ENCODE results near the gene NFATC3.
"Not testable (repeated sequence)": the region's sequence is repeated elsewhere in the genome, so short reads cannot be mapped to it uniquely, and the experiment has no call there.

The NFATC3 gene

GRCh38 chr16:68089067-68089466, 3.9 kb downstream of the NFATC3 start:
- DNase-seq (ENCODE audit: low read depth) = no peak

DNA sequence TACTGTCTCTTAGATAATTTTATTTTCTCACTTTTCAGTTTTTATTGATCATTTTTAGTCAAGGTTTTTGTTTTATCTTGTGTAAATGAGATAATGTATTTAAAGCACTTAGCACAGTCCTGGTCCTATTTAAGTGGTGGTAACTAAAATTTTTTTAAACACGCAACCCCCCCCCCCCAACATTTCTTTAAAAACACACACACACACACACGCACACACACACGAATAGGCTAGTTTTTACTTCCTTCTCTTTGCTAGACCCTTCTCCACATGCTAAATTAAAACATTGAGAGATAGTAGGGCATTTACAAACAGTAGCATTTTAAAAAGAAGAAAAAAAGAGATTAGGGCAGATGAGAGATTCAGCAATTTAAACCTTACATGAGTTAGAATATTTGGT, 5.0 kb downstream of the NFATC3 start:
- DNase-seq (ENCODE audit: low read depth) = no peak

DNA sequence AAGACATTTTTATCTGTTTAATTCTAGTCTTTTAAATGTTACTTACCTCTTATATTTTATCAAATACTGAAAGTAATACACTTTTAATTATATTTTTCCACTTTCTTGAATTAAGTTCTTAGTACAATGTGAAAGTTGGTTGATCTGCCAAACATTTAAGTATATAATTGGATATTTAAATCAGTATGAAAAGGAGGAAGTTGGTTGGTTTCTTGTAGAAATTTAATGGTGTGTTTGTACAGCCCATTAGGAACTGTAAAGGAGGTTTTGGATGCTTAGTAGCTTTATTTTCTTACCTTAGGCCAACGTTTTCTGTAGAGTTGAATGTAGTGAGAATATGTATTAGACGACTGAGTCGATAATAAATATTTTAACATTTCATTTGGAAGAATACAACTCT, 5.4 kb downstream of the NFATC3 start:
- DNase-seq (ENCODE audit: low read depth) = no peak

GRCh38 chr16:68091380-68092261, 6.5 kb downstream of the NFATC3 start:
- no peak for DNase-seq (ENCODE audit: low read depth)

DNA sequence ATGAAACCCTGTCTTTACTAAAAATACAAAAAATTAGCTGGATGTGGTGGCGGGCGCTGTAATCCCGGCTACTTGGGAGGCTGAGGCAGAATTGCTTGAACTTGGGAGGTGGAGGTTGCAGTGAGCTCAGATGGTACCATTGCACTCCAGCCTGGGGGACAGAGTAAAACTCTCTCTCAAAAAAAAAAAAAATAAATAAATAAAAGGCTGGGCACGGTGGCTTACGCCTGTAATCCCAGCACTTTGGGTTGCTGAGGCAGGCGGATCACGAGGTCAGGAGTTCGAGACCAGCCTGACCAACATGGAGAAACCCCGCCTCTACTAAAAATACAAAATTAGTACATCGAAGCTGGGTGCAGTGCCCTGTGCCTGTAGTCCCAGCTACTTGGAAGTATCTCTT, 7.1 kb downstream of the NFATC3 start:
- not testable (repeated sequence) for DNase-seq (ENCODE audit: low read depth)

DNA sequence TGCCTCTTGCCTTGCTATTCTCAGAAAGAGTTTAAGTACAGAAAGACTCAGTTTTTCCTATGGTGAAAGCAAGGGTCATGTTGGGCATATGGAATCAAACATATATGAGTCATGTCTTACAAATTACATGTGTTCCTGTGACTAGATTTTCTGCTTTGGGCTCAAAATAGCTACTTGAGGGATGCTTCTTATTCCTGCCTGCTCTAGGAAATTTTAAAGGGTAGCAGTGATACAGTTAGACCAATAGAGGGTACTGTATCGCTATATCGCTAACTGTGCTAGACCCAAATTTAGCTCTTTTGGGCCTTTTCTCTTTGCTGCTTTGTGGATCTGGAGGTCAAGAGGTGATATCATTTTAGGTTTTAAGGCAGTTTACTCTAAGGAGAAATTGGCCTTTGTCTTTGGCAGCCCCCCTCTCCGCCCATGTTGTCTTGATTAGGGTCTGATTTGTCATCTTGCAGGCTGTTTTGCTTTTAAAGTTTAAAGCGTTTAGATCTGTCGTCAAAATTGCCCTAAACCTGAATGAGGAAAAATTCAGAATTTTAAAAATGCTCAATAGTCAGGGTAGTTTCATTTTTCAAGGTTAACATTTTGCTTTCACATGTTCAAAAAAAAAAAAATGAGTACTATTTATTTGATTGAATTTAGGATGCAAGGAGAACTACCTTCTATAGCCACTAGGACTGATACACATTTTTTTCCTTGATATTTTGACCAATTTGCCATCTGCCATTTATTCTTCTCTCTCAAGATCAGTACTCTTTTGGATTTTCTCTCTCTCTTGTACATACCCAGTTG, 8.8 kb downstream of the NFATC3 start:
- DNase-seq (ENCODE audit: low read depth) = no peak

DNA sequence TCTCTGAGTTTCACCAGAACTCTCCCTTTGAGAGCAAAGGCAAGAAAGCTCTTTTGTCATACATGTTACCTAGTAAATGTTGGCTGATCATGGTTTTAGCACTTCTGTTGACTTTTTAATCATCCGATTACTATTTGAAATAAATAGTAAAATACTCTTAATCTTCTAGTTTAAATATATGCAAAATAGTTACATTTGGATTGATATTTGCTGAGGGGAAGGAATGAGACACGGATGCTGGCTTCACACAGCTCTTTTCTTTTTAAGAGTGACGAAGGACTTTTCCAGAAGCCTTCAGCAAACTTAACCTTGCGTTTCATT, 9.4 kb downstream of the NFATC3 start:
- no peak for DNase-seq (ENCODE audit: low read depth)

DNA sequence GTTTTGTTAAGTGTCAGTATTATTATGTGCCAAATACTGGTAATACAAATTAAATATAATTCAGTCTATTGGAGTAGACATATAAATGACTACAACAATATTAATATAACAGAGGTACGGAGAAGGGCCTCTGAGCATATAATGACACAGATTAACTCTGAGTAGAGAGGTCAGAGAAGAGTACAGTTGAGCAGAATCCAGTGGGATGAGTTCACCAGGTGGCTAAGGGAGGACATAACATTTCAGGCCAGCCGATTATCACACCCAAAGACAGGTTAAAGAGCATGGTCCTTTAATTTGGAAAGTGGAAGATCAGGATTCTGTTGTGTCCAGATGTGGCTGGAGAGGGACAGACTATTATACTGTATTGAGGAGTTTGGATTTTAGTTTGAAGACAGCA, 11.3 kb downstream of the NFATC3 start:
- no peak for DNase-seq (ENCODE audit: low read depth)

GRCh38 chr16:68097088-68097487, 11.9 kb downstream of the NFATC3 start:
- no peak for DNase-seq (ENCODE audit: low read depth)

DNA sequence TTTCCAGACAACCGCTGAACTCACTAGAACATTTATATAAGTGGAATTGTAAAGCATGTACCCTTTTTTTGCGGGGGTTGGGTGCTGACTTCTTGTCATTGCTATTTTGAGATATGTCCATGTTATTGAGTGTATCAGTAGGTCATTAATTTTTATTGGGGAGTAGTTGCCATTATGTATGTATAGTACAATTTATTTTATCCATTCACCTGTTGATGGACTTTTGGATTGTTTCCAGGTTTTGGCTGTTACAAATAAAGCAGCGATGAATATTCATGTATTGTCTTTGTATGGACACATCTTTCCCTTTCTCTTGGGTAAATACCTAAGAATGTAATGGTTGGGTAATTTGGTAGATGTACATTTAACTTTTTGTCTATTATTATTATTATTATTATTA, 12.7 kb downstream of the NFATC3 start:
- no peak for DNase-seq (ENCODE audit: low read depth)

GRCh38 chr16:68100488-68100887, 15.3 kb downstream of the NFATC3 start:
- DNase-seq (ENCODE audit: low read depth) = no peak

- no peak for DNase-seq (ENCODE audit: low read depth)
Measured at GRCh38 chr16:68105611-68106010, 20.4 kb downstream of the NFATC3 start.

GRCh38 chr16:68107230-68107928, 22.2 kb downstream of the NFATC3 start:
- not testable (repeated sequence) for DNase-seq (ENCODE audit: low read depth)

GRCh38 chr16:68109156-68109555, 24.0 kb downstream of the NFATC3 start:
- DNase-seq (ENCODE audit: low read depth) = not testable (repeated sequence)

GRCh38 chr16:68110611-68111010, 25.4 kb downstream of the NFATC3 start:
- DNase-seq (ENCODE audit: low read depth) = not testable (repeated sequence)

- no peak for DNase-seq (ENCODE audit: low read depth)
Measured at GRCh38 chr16:68111379-68111778, 26.2 kb downstream of the NFATC3 start.

GRCh38 chr16:68113059-68113761, 28.0 kb downstream of the NFATC3 start:
- DNase-seq (ENCODE audit: low read depth) = no peak

- no peak for DNase-seq (ENCODE audit: low read depth)
Measured at GRCh38 chr16:68113765-68114240, 28.6 kb downstream of the NFATC3 start.

- DNase-seq (ENCODE audit: low read depth) = not testable (repeated sequence)
Measured at GRCh38 chr16:68114939-68115338, 29.8 kb downstream of the NFATC3 start.

DNA sequence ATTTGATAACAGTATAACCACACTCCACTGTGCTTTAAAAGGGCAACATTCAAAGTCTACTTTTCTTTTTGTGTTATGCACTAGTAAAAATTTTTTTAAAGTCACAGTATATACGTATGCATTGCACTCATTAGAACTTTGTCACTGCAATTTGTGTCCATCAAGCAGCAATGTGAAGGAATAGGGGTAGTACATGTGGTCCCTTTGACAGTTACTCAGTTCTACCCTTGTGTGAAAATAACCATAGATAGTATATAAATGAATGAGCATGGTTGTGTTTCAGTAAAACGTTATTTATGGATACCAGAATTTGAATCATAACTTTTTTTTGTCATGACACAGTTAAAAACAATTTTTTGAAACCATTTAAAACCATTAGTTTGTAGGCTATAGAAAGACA, 30.7 kb downstream of the NFATC3 start:
- DNase-seq (ENCODE audit: low read depth) = no peak

GRCh38 chr16:68116256-68116867, 31.2 kb downstream of the NFATC3 start:
- no peak for DNase-seq (ENCODE audit: low read depth)
